Testis (tissue), 3 donors: ENCODE data around the gene LRP10. TPM values are rescaled to one million over a fixed set of nuclear protein-coding genes. Genes with fewer than 3 reads are reported as not detected.

ENCODE experiments used
- DNase-seq: peaks from one replicate; pipeline ENCODE4 v3.0.0-alpha.2; 2019
- H3K27ac ChIP-seq, 2 donors: fragments of 200-600 bp; sonication (generic); one replicate each; pipeline ENCODE4 v1.5.1; 2019
- H3K27me3 ChIP-seq: fragments of 200-600 bp; sonication (generic); one replicate; pipeline ENCODE4 v1.5.1; 2019
- H3K36me3 ChIP-seq: fragments of 200-600 bp; sonication (generic); one replicate; pipeline ENCODE4 v1.5.1; 2017; ENCODE audit warnings: low read depth; ENCODE audit errors: missing control alignments
- H3K4me1 ChIP-seq: fragments of 200-600 bp; sonication (generic); one replicate; pipeline ENCODE4 v1.5.1; 2019
- H3K4me3 ChIP-seq, 2 donors: fragments of 200-600 bp; sonication (generic); one replicate each; pipeline ENCODE4 v1.5.1; 2017 to 2019
- H3K9me3 ChIP-seq: fragments of 200-600 bp; sonication (generic); one replicate; pipeline ENCODE4 v1.5.1; 2017
- POLR2A ChIP-seq: fragments of 450-650 bp; IDR thresholded peaks from one replicate; pipeline ENCODE4 v1.6.1; 2017; ENCODE audit warnings: antibody characterized with exemption, mild to moderate bottlenecking, moderate library complexity
- WGBS, 2 donors: methylation state at CpG; one replicate each; pipeline ENCODE4 v1.1.5; 2018; 5-methylcytosine and 5-hydroxymethylcytosine counted together
- intact Hi-C: fragments of 100-400 bp; cut with DNase I; formaldehyde crosslinking; loops from one replicate; pipeline ENCODE4 v1.15.1; 2023; ENCODE audit warnings: low total_unique reads
- polyA plus RNA-seq: library from polyadenylated mRNA; stranded (reverse); fragments of 350-450 nt; fragmentation: Illumina TruSeq; extraction: RNeasy Lipid Tissue Mini Kit (QIAGEN cat#74804); gene quantifications from one replicate; pipeline ENCODE4 v1.2.3, GENCODE V29; 2014; ENCODE audit warnings: low read depth, low replicate concordance; ENCODE audit not compliant: insufficient read depth
- total RNA-seq, 2 donors: library from RNA; depleted of rRNA; stranded (reverse); fragments of >200 nt; gene quantifications; one replicate each; pipeline ENCODE4 v1.2.3, GENCODE V29; 2016
- TF ChIP-seq, protein P1 (sequence below), 3 experiments: fragments of 450-650 bp in 2 of 3; fragments of 200-600 bp in 1 of 3; sonication (generic) in 1 of 3; IDR thresholded peaks; one replicate each; pipeline ENCODE4 v1.5.1; 2016 to 2019; ENCODE audit warnings: antibody characterized with exemption in 3 of 3, mild to moderate bottlenecking in 2 of 3, moderate library complexity in 1 of 3

LRP10 gene
- total and polyA plus RNA-seq, 3 donors from 2014 or later = 41.3 to 67.7 (median 58.2) TPM

DNA sequence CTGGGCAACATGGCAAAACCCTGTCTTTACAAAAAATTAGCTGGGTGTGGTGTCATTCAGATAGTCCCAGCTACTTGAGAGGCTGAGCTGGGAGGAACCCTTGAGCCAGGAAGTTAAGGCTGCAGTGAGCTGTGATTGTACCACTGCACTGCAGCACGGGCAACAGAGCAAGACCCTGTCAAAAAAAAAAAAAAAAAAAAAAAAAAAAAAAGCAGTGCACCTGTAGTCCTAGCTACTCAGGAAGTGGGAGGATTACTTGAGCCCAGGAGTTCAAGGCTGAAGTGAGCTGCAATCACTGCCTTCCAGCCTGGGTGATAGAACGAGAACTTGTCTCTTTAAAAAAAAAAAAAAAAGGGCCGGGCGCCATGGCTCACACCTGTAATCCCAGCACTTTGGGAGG lies 17.1 kb downstream of the LRP10 start:
- H3K27ac ChIP-seq = no peak overlapping the region
- H3K36me3 ChIP-seq = no peaks in the 10 kb centered on the region
- no peaks in the 10 kb centered on the region for H3K9me3 ChIP-seq
- TF ChIP-seq, protein P1, sequence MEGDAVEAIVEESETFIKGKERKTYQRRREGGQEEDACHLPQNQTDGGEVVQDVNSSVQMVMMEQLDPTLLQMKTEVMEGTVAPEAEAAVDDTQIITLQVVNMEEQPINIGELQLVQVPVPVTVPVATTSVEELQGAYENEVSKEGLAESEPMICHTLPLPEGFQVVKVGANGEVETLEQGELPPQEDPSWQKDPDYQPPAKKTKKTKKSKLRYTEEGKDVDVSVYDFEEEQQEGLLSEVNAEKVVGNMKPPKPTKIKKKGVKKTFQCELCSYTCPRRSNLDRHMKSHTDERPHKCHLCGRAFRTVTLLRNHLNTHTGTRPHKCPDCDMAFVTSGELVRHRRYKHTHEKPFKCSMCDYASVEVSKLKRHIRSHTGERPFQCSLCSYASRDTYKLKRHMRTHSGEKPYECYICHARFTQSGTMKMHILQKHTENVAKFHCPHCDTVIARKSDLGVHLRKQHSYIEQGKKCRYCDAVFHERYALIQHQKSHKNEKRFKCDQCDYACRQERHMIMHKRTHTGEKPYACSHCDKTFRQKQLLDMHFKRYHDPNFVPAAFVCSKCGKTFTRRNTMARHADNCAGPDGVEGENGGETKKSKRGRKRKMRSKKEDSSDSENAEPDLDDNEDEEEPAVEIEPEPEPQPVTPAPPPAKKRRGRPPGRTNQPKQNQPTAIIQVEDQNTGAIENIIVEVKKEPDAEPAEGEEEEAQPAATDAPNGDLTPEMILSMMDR (IDR thresholded peaks at IDR 0.05) = no peak
- TF ChIP-seq POLR2A = no peak
- no peaks in the 10 kb centered on the region for H3K27me3 ChIP-seq
- intact Hi-C loops = no loop called here
- H3K4me1 ChIP-seq = peaks cover 8% of the 10 kb centered on the region
- DNase-seq = no peak
- 61 to 70% methylated on average over 4 of the region's 4 CpGs for WGBS, 2 donors
- H3K4me3 ChIP-seq = no peak overlapping the region

- no peak for DNase-seq
- H3K9me3 ChIP-seq = no peaks in the 10 kb centered on the region
These were observed 18.9 kb downstream of the LRP10 start for GRCh38 chr14:22890416-22890815.

GRCh38 chr14:22892488-22892887 lies 20.9 kb downstream of the LRP10 start:
- TF ChIP-seq, protein P1 (IDR thresholded peaks at IDR 0.05) = no peak
- TF ChIP-seq POLR2A = no peak
- WGBS, 2 donors = 77 to 81% methylated on average over 7 of the region's 7 CpGs
- Histone ChIP-seq H3K27ac (no peak overlapping the region), H3K27me3 (no peaks in the 10 kb centered on the region), H3K36me3 (no peaks in the 10 kb centered on the region), H3K4me3 (no peak overlapping the region), H3K9me3 (no peaks in the 10 kb centered on the region), H3K4me1 (peaks cover 6% of the 10 kb centered on the region)
- intact Hi-C loops = no loop called here
- DNase-seq = no peak

More at GRCh38 chr14:22890416-22890815, 18.9 kb downstream of the LRP10 start:
- TF ChIP-seq, protein P1 (IDR thresholded peaks at IDR 0.05) = no peak
- no peak for TF ChIP-seq POLR2A
- no peaks in the 10 kb centered on the region for H3K27me3 ChIP-seq
- WGBS, 2 donors = 70 to 94% methylated on average over 1 of the region's 1 CpG
- no peaks in the 10 kb centered on the region for H3K36me3 ChIP-seq
- H3K27ac ChIP-seq = no peak overlapping the region
- intact Hi-C loops = no loop called here
- H3K4me1 ChIP-seq = peaks cover 8% of the 10 kb centered on the region
- no peak overlapping the region for H3K4me3 ChIP-seq

DNA sequence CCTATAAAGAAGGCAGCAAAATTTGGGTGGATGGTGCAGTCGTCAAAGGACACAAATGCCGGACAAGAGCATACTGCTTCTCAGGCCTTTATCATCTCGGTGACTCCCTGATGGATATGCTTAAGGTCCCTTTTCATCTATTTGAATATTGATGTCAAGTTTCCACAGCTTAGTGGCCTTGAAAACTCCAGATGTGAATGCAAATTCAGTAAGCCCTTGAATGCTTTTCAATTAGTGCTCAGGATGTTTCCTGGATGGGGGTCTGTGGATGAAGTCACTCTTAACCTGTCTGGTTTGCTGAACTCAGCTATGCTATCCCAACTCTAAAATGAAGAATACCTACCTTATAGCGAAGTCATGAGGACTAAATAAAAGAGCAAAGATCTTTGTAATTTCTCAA lies 22.2 kb downstream of the LRP10 start:
- no peaks in the 10 kb centered on the region for H3K36me3 ChIP-seq
- no peak for DNase-seq
- H3K27ac ChIP-seq = no peak overlapping the region
- no peaks in the 10 kb centered on the region for H3K4me1 ChIP-seq
- H3K4me3 ChIP-seq = no peak overlapping the region
- WGBS, 2 donors = 80 to 87% methylated on average over 4 of the region's 4 CpGs
- H3K9me3 ChIP-seq = no peaks in the 10 kb centered on the region
- H3K27me3 ChIP-seq = no peaks in the 10 kb centered on the region
- TF ChIP-seq, protein P1 (IDR thresholded peaks at IDR 0.05) = no peak
- no peak for TF ChIP-seq POLR2A
- intact Hi-C loops = no loop called here

GRCh38 chr14:22895402-22895801 lies 23.9 kb downstream of the LRP10 start:
- H3K9me3 ChIP-seq = no peaks in the 10 kb centered on the region
- no peaks in the 10 kb centered on the region for H3K4me1 ChIP-seq
- intact Hi-C loops = no loop called here
- no peaks in the 10 kb centered on the region for H3K36me3 ChIP-seq
- H3K4me3 ChIP-seq = no peak overlapping the region
- no peaks in the 10 kb centered on the region for H3K27me3 ChIP-seq
- WGBS, 2 donors = 76 to 88% methylated on average over 1 of the region's 1 CpG
- no peak overlapping the region for H3K27ac ChIP-seq
- DNase-seq = no peak
- TF ChIP-seq, protein P1 (IDR thresholded peaks at IDR 0.05) = no peak
- no peak for TF ChIP-seq POLR2A
